Aorta (tissue), 5 donors: ENCODE data around the gene GSTT2B. TPM values are rescaled to one million over a fixed set of nuclear protein-coding genes. Genes with fewer than 3 reads are reported as not detected.
"Not testable (repeated sequence)": the region's sequence is repeated elsewhere in the genome, so short reads cannot be mapped to it uniquely, and the experiment has no call there.

Experiments
- ATAC-seq: fragments of 200-7000 bp; cut with Tn5 transposase; one replicate; pipeline ENCODE4 v1.9.1; 2022; ENCODE audit warnings: moderate library complexity; ENCODE audit not compliant: low FRiP score
- DNase-seq, 2 donors: peaks; one replicate each; pipeline ENCODE4 v3.0.0-alpha.2; 2020
- H3K27ac ChIP-seq, 2 donors: one replicate each; pipeline ENCODE4 v1.5.1; 2013; ENCODE audit warnings: low read length in 2 of 2, mild to moderate bottlenecking in 2 of 2, moderate library complexity in 2 of 2, control low read depth in 1 of 2, inconsistent platforms in 1 of 2, low read depth in 1 of 2
- H3K27me3 ChIP-seq, 2 donors: one replicate each; pipeline ENCODE4 v1.6.1; 2013; ENCODE audit warnings: control low read depth in 1 of 2, low read length in 1 of 2, mild to moderate bottlenecking in 1 of 2, moderate library complexity in 1 of 2; ENCODE audit not compliant: insufficient read depth in 2 of 2, control insufficient read depth in 1 of 2
- H3K36me3 ChIP-seq, 2 donors: one replicate each; pipeline ENCODE4 v1.6.1; 2013; ENCODE audit warnings: control low read depth in 1 of 2, low read length in 1 of 2, mild to moderate bottlenecking in 1 of 2; ENCODE audit not compliant: insufficient read depth in 2 of 2, control insufficient read depth in 1 of 2
- H3K4me1 ChIP-seq, 2 donors: one replicate each; pipeline ENCODE4 v1.6.1; 2013; ENCODE audit warnings: low read length in 2 of 2, control low read depth in 1 of 2, mild to moderate bottlenecking in 1 of 2, moderate library complexity in 1 of 2; ENCODE audit not compliant: insufficient read depth in 2 of 2, control insufficient read depth in 1 of 2
- H3K4me3 ChIP-seq, 2 donors: one replicate each; pipeline ENCODE4 v1.5.1; 2013; ENCODE audit warnings: low read length in 2 of 2, control low read depth in 1 of 2, mild to moderate bottlenecking in 1 of 2
- H3K9me3 ChIP-seq: one replicate; pipeline ENCODE4 v1.6.1; 2013; ENCODE audit warnings: mild to moderate bottlenecking, low read length; ENCODE audit not compliant: control insufficient read depth
- WGBS, 2 donors: extraction: QIAGEN DNeasy Blood & Tissue Kit; methylation state at CpG; one replicate each; pipeline ENCODE4 v1.1.7; 2013; 5-methylcytosine and 5-hydroxymethylcytosine counted together
- intact Hi-C, 2 donors: fragments of 100-400 bp; cut with DNase I; formaldehyde crosslinking; loops; one replicate each; pipeline versions ENCODE4 v1.14.2 to v1.15.0; 2022
- polyA plus RNA-seq, 2 donors: library from polyadenylated mRNA; stranded (reverse); fragments of 200-250 nt; gene quantifications; one replicate each; pipeline ENCODE4 v1.2.3, GENCODE V29; 2013
- total RNA-seq, 2 donors: library from RNA; stranded (reverse); fragmentation: NEBNext Ultra II Directional; extraction: Animal tissue kit (Norgen Biotek cat#: 25700); gene quantifications; one replicate each; pipeline ENCODE4 v1.2.1, GENCODE V29; 2021
- donor health status: healthy with polysubstance abuse.
- donor health status: Bipolar disorder and iron deficiency.
- donor health status: DM: no; HTN: no; CAD: no.
- donor health status: DM: no; HTN: no; CAD: no.
- donor health status: DM: yes; HTN: yes; CAD: no.

GSTT2B gene
- total and polyA plus RNA-seq, 4 donors: 7.7 to 23.9 (median 15.6) TPM

GRCh38 chr22:24006207-24006913, 45.4 kb upstream of the GSTT2B start:
- H3K4me3 ChIP-seq: no peak overlapping the region
- H3K27ac ChIP-seq: no peak overlapping the region
- H3K9me3 ChIP-seq: no peaks in the 10 kb centered on the region
- intact Hi-C loops: no loop called here
- H3K27me3 ChIP-seq: no peaks in the 10 kb centered on the region
- ATAC-seq (no peak), DNase-seq (no peak)
- H3K4me1 ChIP-seq: no peaks in the 10 kb centered on the region
- WGBS, 2 donors: 72 to 80% methylated on average over 10 of the region's 10 CpGs
- H3K36me3 ChIP-seq: no peaks in the 10 kb centered on the region

GRCh38 chr22:24005201-24005600, 44.2 kb upstream of the GSTT2B start, which contains the start of gene GSTT4:
Gene GSTT4, minus strand, starts transcription at chr22:24005453. Its CDS starts 97 bp downstream, at chr22:24005356.
- Histone ChIP-seq H3K4me1 (no peaks in the 10 kb centered on the region), H3K4me3 (no peak within 1 kb of the TSS), H3K27me3 (no peaks in the 10 kb centered on the region), H3K36me3 (no peaks in the 10 kb centered on the region), H3K27ac (peak within 1 kb of the TSS in 1 of 2 donors; percentile 19), H3K9me3 (no peaks in the 10 kb centered on the region)
- intact Hi-C loops: no loop called here
- peak; percentile 55 for ATAC-seq
- WGBS, 2 donors: 25 to 26% methylated on average over 6 of the region's 6 CpGs
- DNase-seq: peak; percentile 65 to 82

DNA sequence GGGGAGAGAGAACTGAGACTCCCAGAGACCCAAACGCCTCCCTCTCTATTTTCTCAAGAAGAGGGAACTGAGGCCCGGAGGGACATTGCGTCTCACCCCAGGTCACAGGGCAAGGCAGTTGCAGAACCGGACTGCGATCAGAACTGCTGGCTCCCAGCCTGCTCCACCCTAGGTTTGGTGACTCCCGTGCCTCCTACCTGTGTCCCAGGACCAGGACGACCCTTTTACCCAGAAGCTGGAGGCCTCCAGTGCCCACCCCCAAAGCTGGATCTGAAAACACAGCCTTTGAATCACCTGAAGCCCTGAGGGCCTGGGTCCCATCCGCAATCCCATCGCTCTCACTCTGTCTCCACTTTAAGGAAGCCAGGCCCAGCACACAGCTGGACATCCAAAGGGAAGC, 42.9 kb upstream of the GSTT2B start:
- Histone ChIP-seq H3K9me3 (no peaks in the 10 kb centered on the region), H3K36me3 (no peaks in the 10 kb centered on the region), H3K4me3 (no peak overlapping the region), H3K4me1 (no peaks in the 10 kb centered on the region), H3K27ac (no peak overlapping the region), H3K27me3 (no peaks in the 10 kb centered on the region)
- intact Hi-C loops: no loop called here
- no peak for DNase-seq
- no peak for ATAC-seq
- WGBS, 2 donors: 89 to 91% methylated on average over 9 of the region's 9 CpGs

GRCh38 chr22:24002851-24003250, 41.9 kb upstream of the GSTT2B start:
- no peaks in the 10 kb centered on the region for H3K27me3 ChIP-seq
- intact Hi-C loops: no loop called here
- no peaks in the 10 kb centered on the region for H3K4me1 ChIP-seq
- no peaks in the 10 kb centered on the region for H3K36me3 ChIP-seq
- 91 to 92% methylated on average over 5 of the region's 5 CpGs for WGBS, 2 donors
- H3K4me3 ChIP-seq: no peak overlapping the region
- H3K9me3 ChIP-seq: no peaks in the 10 kb centered on the region
- DNase-seq (no peak), ATAC-seq (no peak)
- no peak overlapping the region for H3K27ac ChIP-seq

- H3K9me3 ChIP-seq: no peaks in the 10 kb centered on the region
- H3K27ac ChIP-seq: no peak overlapping the region
- no peak overlapping the region for H3K4me3 ChIP-seq
- DNase-seq (no peak), ATAC-seq (no peak)
- H3K4me1 ChIP-seq: no peaks in the 10 kb centered on the region
- intact Hi-C loops: no loop called here
- 87 to 89% methylated on average over 10 of the region's 10 CpGs for WGBS, 2 donors
- H3K36me3 ChIP-seq: no peaks in the 10 kb centered on the region
- H3K27me3 ChIP-seq: no peaks in the 10 kb centered on the region
These were observed 41.3 kb upstream of the GSTT2B start for GRCh38 chr22:24002272-24002671.

- H3K4me3 ChIP-seq: no peak overlapping the region
- WGBS, 2 donors: 87 to 88% methylated on average over 9 of the region's 9 CpGs
- H3K27ac ChIP-seq: no peak overlapping the region
- intact Hi-C loops: no loop called here
- H3K9me3 ChIP-seq: no peaks in the 10 kb centered on the region
- no peaks in the 10 kb centered on the region for H3K27me3 ChIP-seq
- DNase-seq (no peak), ATAC-seq (no peak)
- no peaks in the 10 kb centered on the region for H3K4me1 ChIP-seq
- H3K36me3 ChIP-seq: no peaks in the 10 kb centered on the region
These were observed 40.3 kb upstream of the GSTT2B start for GRCh38 chr22:24001314-24001713.

DNA sequence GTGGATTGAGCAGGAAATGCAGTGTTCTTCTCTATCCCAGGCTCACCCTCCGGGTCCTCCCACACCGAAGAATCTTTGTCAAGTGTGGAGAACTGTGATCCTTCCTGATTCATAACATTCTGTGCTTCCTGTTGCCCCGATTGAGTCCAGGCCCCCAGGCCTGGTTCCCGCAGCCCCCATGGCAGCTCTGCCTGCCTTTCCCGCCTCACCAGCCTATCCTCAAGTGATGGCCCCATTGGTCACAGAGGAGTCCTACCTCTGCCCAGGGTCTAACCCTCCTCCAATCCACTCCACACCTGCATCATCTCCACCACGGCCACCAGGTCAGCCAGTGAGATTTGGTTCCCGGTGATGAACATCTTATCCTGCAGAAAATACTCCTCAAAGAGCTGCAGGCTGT, 38.8 kb upstream of the GSTT2B start:
- H3K27ac ChIP-seq, H3K27me3 ChIP-seq, ATAC-seq, H3K4me3 ChIP-seq, H3K36me3 ChIP-seq, H3K9me3 ChIP-seq, intact Hi-C loops, H3K4me1 ChIP-seq: not testable (repeated sequence)
- peak in 1 of 2 donors; percentile 62 for DNase-seq
- WGBS, 2 donors: 80 to 88% methylated on average over 7 of the region's 7 CpGs

- 90 to 91% methylated on average over 3 of the region's 3 CpGs for whole genome bisulfite sequencing, 2 donors
- H3K4me3 ChIP-seq: no peak overlapping the region
These were observed 36.1 kb upstream of the GSTT2B start for GRCh38 chr22:23997092-23997491.

DNA sequence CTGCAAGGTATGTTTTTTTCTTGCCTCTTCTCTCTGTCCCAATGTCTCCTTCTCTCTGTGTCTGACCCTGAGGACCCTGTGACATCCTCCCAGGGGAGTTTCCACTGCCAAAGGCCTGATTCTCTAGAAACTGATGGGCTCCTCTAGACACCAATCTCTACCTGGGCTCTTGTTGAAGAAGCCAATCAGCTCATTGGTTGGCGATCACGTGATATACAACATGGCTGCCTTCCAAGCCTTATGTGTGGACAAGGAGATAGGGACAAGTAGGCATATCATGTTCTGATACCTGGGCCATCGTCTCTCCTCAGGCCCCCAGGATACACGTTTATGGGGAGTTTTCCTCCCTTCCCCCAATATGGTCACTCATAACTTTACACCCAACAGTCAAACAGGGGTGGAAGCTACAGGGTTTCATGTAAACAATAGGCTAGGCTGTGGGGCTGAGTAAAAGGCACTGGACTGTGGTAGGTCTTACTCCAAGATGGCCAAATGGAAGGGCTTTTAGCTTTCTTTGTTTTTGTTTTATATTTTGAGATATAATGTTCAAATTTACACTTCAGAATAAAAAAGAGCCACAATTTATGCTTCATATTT, 32.7 kb upstream of the GSTT2B start:
- intact Hi-C loops, H3K36me3 ChIP-seq, H3K27me3 ChIP-seq, H3K27ac ChIP-seq, DNase-seq, H3K4me3 ChIP-seq, ATAC-seq, H3K4me1 ChIP-seq, H3K9me3 ChIP-seq: not testable (repeated sequence)
- 60 to 72% methylated on average over 4 of the region's 4 CpGs for WGBS, 2 donors

More at GRCh38 chr22:23997092-23997491, 36.1 kb upstream of the GSTT2B start:
- Histone ChIP-seq H3K36me3 (no peaks in the 10 kb centered on the region), H3K27ac (no peak overlapping the region), H3K27me3 (no peaks in the 10 kb centered on the region), H3K4me1 (no peaks in the 10 kb centered on the region), H3K9me3 (no peaks in the 10 kb centered on the region)
- DNase-seq (no peak), ATAC-seq (no peak)
- intact Hi-C loops: no loop called here
